ENCODE measurements around the gene ARHGEF28. TPM values are rescaled to one million over a fixed set of nuclear protein-coding genes. Genes with fewer than 3 reads are reported as not detected.

The ARHGEF28 gene
- total and polyA plus RNA-seq, 9 of the 15 experiments (the other 6 are each of a cell fraction or from before 2014, with no cell fraction given), result 0.27 TPM; not detected in 8

DNA sequence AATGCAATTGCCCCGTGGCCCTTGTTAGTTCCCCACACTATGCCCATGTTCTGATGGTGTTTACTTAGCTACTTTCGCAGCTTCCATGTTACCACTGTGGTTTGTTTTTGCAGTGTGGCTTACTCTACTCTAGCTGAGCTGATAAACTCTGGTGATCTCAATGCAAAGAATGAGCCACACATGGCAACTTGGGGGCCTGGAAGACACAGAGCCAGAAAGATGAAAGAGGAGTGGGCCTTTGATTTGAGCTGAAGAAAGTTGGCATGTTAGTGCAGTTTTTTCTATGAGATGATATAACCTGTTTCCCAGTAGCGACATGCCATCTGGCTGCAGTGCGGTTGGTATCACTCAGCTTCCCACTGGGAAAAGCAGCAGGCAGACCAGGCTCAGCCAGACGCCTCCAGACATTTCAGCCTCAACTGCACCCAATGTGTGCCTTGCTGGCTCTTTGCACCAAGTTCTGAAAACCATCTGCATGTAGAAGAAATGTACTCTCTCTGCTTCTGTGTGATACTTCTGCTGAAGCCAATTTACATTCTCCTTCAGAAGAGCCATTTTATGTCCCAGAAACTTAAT is 329.4 kb downstream of the ARHGEF28 start:
- Histone ChIP-seq H3K4me2 (ENCODE audit: insufficient read depth, low read length) (no peak overlapping the region), H3K9me1 (ENCODE audit: control insufficient read depth, insufficient read depth, low read length) (no peaks in the 10 kb centered on the region), H2AFZ (ENCODE audit: low read depth, low read length) (no peak overlapping the region), H3K4me1 (replicated peaks in 1 of 2; ENCODE audit: control insufficient read depth in 2 of 2, insufficient read depth in 2 of 2, low read length in 2 of 2) (no peaks in the 10 kb centered on the region), H4K20me1 (replicated peaks; ENCODE audit: control insufficient read depth, insufficient read depth, low read length) (no peaks in the 10 kb centered on the region), H3K4me3 (no peak overlapping the region), H3K36me3 (ENCODE audit: control insufficient read depth, insufficient read depth, low read length) (no peaks in the 10 kb centered on the region), H3K9me3 (replicated peaks; ENCODE audit: control insufficient read depth, insufficient read depth, low read depth, low read length) (no peaks in the 10 kb centered on the region), H3K9ac (ENCODE audit: insufficient read depth in 1 of 2, low read depth in 2 of 2, low read length in 2 of 2) (no peak overlapping the region), H3K27ac (ENCODE audit: extremely low read depth, low read depth, low read length) (no peak overlapping the region), H3K79me2 (ENCODE audit: control insufficient read depth, insufficient read depth, low read length) (no peaks in the 10 kb centered on the region), H3K27me3 (ENCODE audit: control insufficient read depth in 2 of 2, insufficient read depth in 2 of 2, low read length in 2 of 2) (peaks cover 0 to 4% of the 10 kb centered on the region in 2 experiments; a peak in 3 of 5 replicates)
- intact Hi-C loops (cut with micrococcal nuclease), result no loop called here
- BruUV-seq (replicated peaks), result no TSS peak
- ChIA-PET CTCF (ENCODE audit: low intra/inter-chr PET ratio) (no interaction called here), POLR2A (interaction anchor here (0.6 kb wide), 1 partner anchor 705 kb away, joined by 4 read pairs; no protein-coding TSS in a partner anchor)
- 3% methylated on average over 5 of the region's 5 CpGs for WGBS (ENCODE audit: insufficient coverage, low coverage, missing lambda C conversion rate)
- ATAC-seq (no peak), FAIRE-seq (no peak), DNase-seq (ENCODE audit: extremely low read depth in 1 of 4, low spot score in 3 of 4) (no peak)
- in situ Hi-C loops (cut with MboI), result no loop called here
- TF ChIP-seq, protein P1, sequence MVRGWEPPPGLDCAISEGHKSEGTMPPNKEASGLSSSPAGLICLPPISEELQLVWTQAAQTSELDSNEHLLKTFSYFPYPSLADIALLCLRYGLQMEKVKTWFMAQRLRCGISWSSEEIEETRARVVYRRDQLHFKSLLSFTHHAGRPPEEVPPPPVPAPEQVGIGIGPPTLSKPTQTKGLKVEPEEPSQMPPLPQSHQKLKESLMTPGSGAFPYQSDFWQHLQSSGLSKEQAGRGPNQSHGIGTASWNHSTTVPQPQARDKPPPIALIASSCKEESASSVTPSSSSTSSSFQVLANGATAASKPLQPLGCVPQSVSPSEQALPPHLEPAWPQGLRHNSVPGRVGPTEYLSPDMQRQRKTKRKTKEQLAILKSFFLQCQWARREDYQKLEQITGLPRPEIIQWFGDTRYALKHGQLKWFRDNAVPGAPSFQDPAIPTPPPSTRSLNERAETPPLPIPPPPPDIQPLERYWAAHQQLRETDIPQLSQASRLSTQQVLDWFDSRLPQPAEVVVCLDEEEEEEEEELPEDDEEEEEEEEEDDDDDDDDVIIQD (CRISPR knock-in tag; IDR thresholded peaks at IDR 0.05), result no peak
- TF ChIP-seq TRIM24 (IDR thresholded peaks at IDR 0.05) (no peak), BRD4 (IDR thresholded peaks at IDR 0.05) (no peak), HOXB6 (CRISPR knock-in tag; IDR thresholded peaks at IDR 0.05; ENCODE audit: borderline replicate concordance) (no peak), SMAD1 (IDR thresholded peaks at IDR 0.05; ENCODE audit: low read depth, low read length, partially characterized antibody) (no peak), ZZZ3 (IDR thresholded peaks at IDR 0.05) (no peak), POLR2AphosphoS5 (IDR thresholded peaks at IDR 0.05; ENCODE audit: control insufficient read depth, insufficient read depth, low read depth, low read length) (no peak), POU5F1 (IDR thresholded peaks at IDR 0.05; ENCODE audit: borderline replicate concordance, low read depth, low read length, partially characterized antibody) (no peak)
- TF ChIP-seq, protein P2, sequence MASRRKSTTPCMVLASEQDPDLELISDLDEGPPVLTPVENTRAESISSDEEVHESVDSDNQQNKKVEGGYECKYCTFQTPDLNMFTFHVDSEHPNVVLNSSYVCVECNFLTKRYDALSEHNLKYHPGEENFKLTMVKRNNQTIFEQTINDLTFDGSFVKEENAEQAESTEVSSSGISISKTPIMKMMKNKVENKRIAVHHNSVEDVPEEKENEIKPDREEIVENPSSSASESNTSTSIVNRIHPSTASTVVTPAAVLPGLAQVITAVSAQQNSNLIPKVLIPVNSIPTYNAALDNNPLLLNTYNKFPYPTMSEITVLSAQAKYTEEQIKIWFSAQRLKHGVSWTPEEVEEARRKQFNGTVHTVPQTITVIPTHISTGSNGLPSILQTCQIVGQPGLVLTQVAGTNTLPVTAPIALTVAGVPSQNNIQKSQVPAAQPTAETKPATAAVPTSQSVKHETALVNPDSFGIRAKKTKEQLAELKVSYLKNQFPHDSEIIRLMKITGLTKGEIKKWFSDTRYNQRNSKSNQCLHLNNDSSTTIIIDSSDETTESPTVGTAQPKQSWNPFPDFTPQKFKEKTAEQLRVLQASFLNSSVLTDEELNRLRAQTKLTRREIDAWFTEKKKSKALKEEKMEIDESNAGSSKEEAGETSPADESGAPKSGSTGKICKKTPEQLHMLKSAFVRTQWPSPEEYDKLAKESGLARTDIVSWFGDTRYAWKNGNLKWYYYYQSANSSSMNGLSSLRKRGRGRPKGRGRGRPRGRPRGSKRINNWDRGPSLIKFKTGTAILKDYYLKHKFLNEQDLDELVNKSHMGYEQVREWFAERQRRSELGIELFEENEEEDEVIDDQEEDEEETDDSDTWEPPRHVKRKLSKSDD (conservative IDR thresholded peaks at IDR 0.05; ENCODE audit: low read length), result no peak
- TF ChIP-seq, protein P3, sequence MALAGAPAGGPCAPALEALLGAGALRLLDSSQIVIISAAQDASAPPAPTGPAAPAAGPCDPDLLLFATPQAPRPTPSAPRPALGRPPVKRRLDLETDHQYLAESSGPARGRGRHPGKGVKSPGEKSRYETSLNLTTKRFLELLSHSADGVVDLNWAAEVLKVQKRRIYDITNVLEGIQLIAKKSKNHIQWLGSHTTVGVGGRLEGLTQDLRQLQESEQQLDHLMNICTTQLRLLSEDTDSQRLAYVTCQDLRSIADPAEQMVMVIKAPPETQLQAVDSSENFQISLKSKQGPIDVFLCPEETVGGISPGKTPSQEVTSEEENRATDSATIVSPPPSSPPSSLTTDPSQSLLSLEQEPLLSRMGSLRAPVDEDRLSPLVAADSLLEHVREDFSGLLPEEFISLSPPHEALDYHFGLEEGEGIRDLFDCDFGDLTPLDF (CRISPR knock-in tag; IDR thresholded peaks at IDR 0.05), result no peak
- TF ChIP-seq, protein P4, sequence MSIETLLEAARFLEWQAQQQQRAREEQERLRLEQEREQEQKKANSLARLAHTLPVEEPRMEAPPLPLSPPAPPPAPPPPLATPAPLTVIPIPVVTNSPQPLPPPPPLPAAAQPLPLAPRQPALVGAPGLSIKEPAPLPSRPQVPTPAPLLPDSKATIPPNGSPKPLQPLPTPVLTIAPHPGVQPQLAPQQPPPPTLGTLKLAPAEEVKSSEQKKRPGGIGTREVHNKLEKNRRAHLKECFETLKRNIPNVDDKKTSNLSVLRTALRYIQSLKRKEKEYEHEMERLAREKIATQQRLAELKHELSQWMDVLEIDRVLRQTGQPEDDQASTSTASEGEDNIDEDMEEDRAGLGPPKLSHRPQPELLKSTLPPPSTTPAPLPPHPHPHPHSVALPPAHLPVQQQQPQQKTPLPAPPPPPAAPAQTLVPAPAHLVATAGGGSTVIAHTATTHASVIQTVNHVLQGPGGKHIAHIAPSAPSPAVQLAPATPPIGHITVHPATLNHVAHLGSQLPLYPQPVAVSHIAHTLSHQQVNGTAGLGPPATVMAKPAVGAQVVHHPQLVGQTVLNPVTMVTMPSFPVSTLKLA (conservative IDR thresholded peaks at IDR 0.05), result no peak
